IMR-90 (cell line): ENCODE data around the gene DENND2C. TPM values are rescaled to one million over a fixed set of nuclear protein-coding genes. Genes with fewer than 3 reads are reported as not detected.

Source experiments
- ATAC-seq: fragments of 200-7000 bp; cut with Tn5 transposase; 2 replicates; pipeline ENCODE4 v1.9.1; 2020; ENCODE audit warnings: low read depth, mild to moderate bottlenecking, moderate library complexity
- BruUV-seq: library from RNA; stranded (reverse); fragments of 400-500 nt; replicated peaks from 2 replicates; lab custom pipeline; 2021; lab: Mats Ljungman, UMichigan
- CTCF ChIA-PET: fragments of 300-600 bp; formaldehyde crosslinking; extraction: SDS; loops from one replicate; lab custom pipeline; 2021; ENCODE audit warnings: antibody characterized with exemption; lab: Yijun Ruan, JAX
- POLR2A ChIA-PET: fragments of 300-600 bp; sonication (Branson Sonifier 250); formaldehyde crosslinking; loops from one replicate; lab custom pipeline; 2022; ENCODE audit warnings: antibody characterized with exemption; ENCODE audit not compliant: unreplicated experiment; lab: Charles Lee
- DNase-seq: peaks from one replicate; pipeline ENCODE4 v3.0.0; 2013
- H2AFZ ChIP-seq: replicated peaks from 2 replicates; pipeline ENCODE3; 2013; ENCODE audit warnings: low read length, mild to moderate bottlenecking; ENCODE audit not compliant: poor library complexity
- H2AK5ac ChIP-seq: 2 replicates; pipeline ENCODE4 v1.6.1; 2013; ENCODE audit warnings: low read depth, low read length, inconsistent platforms
- H2AK9ac ChIP-seq: replicated peaks from 2 replicates; pipeline ENCODE3; 2013; ENCODE audit warnings: mild to moderate bottlenecking, low read depth, low read length, moderate library complexity; ENCODE audit not compliant: poor library complexity
- H2BK120ac ChIP-seq: 2 replicates; pipeline ENCODE4 v1.6.1; 2013; ENCODE audit warnings: low read depth, low read length, inconsistent platforms
- H2BK15ac ChIP-seq: 3 replicates; pipeline ENCODE4 v1.6.1; 2013; ENCODE audit warnings: low read depth, low read length, inconsistent platforms
- H2BK20ac ChIP-seq: 2 replicates; pipeline ENCODE4 v1.6.1; 2013; ENCODE audit warnings: low read depth, mild to moderate bottlenecking, inconsistent platforms, low read length, moderate library complexity
- H2BK5ac ChIP-seq: 2 replicates; pipeline ENCODE4 v1.6.1; 2013; ENCODE audit warnings: mild to moderate bottlenecking, low read depth, low read length, inconsistent platforms; ENCODE audit not compliant: poor library complexity, severe bottlenecking
- H3K14ac ChIP-seq: replicated peaks from 2 replicates; pipeline ENCODE4 v1.6.1; 2013; ENCODE audit warnings: low read depth, low read length, inconsistent platforms
- H3K18ac ChIP-seq: 2 replicates; pipeline ENCODE4 v1.6.1; 2013; ENCODE audit warnings: low read depth, low read length, control low read depth
- H3K23ac ChIP-seq: 2 replicates; pipeline ENCODE4 v1.6.1; 2013; ENCODE audit warnings: low read depth, low read length, inconsistent platforms
- H3K27ac ChIP-seq: 2 replicates; pipeline ENCODE4 v1.5.1; 2013; ENCODE audit warnings: mild to moderate bottlenecking, control low read depth, low read length; ENCODE audit not compliant: insufficient read depth
- H3K27me3 ChIP-seq: 2 replicates; pipeline ENCODE4 v1.6.1; 2013; ENCODE audit warnings: low read length; ENCODE audit not compliant: control insufficient read depth, insufficient read depth
- H3K36me3 ChIP-seq: 2 replicates; pipeline ENCODE4 v1.6.1; 2013; ENCODE audit warnings: low read length, mixed read lengths; ENCODE audit not compliant: control insufficient read depth, insufficient read depth
- H3K4ac ChIP-seq: 2 replicates; pipeline ENCODE4 v1.6.1; 2013; ENCODE audit warnings: low read depth, low read length, inconsistent platforms
- H3K4me1 ChIP-seq: 2 replicates; pipeline ENCODE4 v1.6.1; 2013; ENCODE audit warnings: low read length, mixed read lengths; ENCODE audit not compliant: control insufficient read depth, insufficient read depth
- H3K4me2 ChIP-seq: 2 replicates; pipeline ENCODE4 v1.6.1; 2013; ENCODE audit warnings: low read depth, mild to moderate bottlenecking, control low read depth, low read length, moderate library complexity
- H3K4me3 ChIP-seq: 2 replicates; pipeline ENCODE4 v1.5.1; 2013; ENCODE audit warnings: low read depth, mild to moderate bottlenecking, control low read depth, low read length, moderate library complexity; ENCODE audit not compliant: insufficient read depth
- H3K56ac ChIP-seq: 2 replicates; pipeline ENCODE4 v1.6.1; 2013; ENCODE audit warnings: low read length, inconsistent platforms; ENCODE audit not compliant: insufficient read depth; ENCODE audit errors: extremely low read depth
- H3K79me1 ChIP-seq, 2 experiments: 2 replicates each; pipeline ENCODE4 v1.6.1; 2013; ENCODE audit warnings: low read length in 2 of 2, inconsistent platforms in 1 of 2, low read depth in 1 of 2
- H3K9ac ChIP-seq: 2 replicates; pipeline ENCODE4 v1.6.1; 2013; ENCODE audit warnings: low read depth, low read length, control low read depth
- H3K9me1 ChIP-seq: 2 replicates; pipeline ENCODE4 v1.6.1; 2013; ENCODE audit warnings: low read length, inconsistent platforms; ENCODE audit not compliant: insufficient read depth
- H3K9me3 ChIP-seq: 2 replicates; pipeline ENCODE4 v1.6.1; 2013; ENCODE audit warnings: low read length; ENCODE audit not compliant: control insufficient read depth, insufficient read depth
- H4K20me1 ChIP-seq: 2 replicates; pipeline ENCODE4 v1.6.1; 2013; ENCODE audit warnings: low read length, inconsistent platforms; ENCODE audit not compliant: insufficient read depth
- H4K5ac ChIP-seq: 2 replicates; pipeline ENCODE4 v1.6.1; 2013; ENCODE audit warnings: mild to moderate bottlenecking, low read depth, low read length, control low read depth
- H4K8ac ChIP-seq, 2 experiments: 2 replicates each; pipeline ENCODE4 v1.6.1; 2013; ENCODE audit warnings: low read depth in 2 of 2, low read length in 2 of 2, control low read depth in 1 of 2, inconsistent platforms in 1 of 2
- H4K91ac ChIP-seq: 2 replicates; pipeline ENCODE4 v1.6.1; 2013; ENCODE audit warnings: low read depth, low read length, inconsistent platforms; ENCODE audit not compliant: insufficient read depth
- BHLHE40 ChIP-seq: fragments of 150-350 bp; IDR thresholded peaks from 2 replicates; pipeline ENCODE4 v1.6.1; 2016; ENCODE audit warnings: mild to moderate bottlenecking, low read depth, low read length
- FOS ChIP-seq: fragments of 150-350 bp; IDR thresholded peaks from 2 replicates; pipeline ENCODE4 v1.6.1; 2016; ENCODE audit warnings: low read depth, low read length
- MAFK ChIP-seq: IDR thresholded peaks from 2 replicates; pipeline ENCODE4 v1.6.1; 2012; ENCODE audit warnings: low read depth, low read length, improper control_type of control experiment
- MAZ ChIP-seq: IDR thresholded peaks from 2 replicates; pipeline ENCODE4 v1.6.1; 2012; ENCODE audit warnings: low read depth, mild to moderate bottlenecking, low read length, improper control_type of control experiment, moderate library complexity, borderline replicate concordance
- NFE2L2 ChIP-seq: fragments of 150-350 bp; IDR thresholded peaks from 2 replicates; pipeline ENCODE4 v1.6.1; 2016; ENCODE audit warnings: low read depth, mild to moderate bottlenecking, low read length
- POLR2A ChIP-seq: IDR thresholded peaks from 2 replicates; pipeline ENCODE4 v1.6.1; 2012; ENCODE audit warnings: mild to moderate bottlenecking, low read depth, low read length
- RAD21 ChIP-seq: IDR thresholded peaks from 2 replicates; pipeline ENCODE4 v1.6.1; 2012; ENCODE audit warnings: low read length, improper control_type of control experiment
- RCOR1 ChIP-seq: IDR thresholded peaks from 2 replicates; pipeline ENCODE4 v1.6.1; 2012; ENCODE audit warnings: mild to moderate bottlenecking, low read length, improper control_type of control experiment; ENCODE audit not compliant: insufficient replicate concordance
- RFX5 ChIP-seq: IDR thresholded peaks from 2 replicates; pipeline ENCODE4 v1.8.0; 2012; ENCODE audit warnings: low read depth, mild to moderate bottlenecking, low read length, moderate library complexity
- SMC3 ChIP-seq: fragments of 150-350 bp; IDR thresholded peaks from 2 replicates; pipeline ENCODE4 v1.6.1; 2016; ENCODE audit warnings: low read depth, mild to moderate bottlenecking, antibody characterized with exemption, low read length, moderate library complexity
- WGBS, 2 experiments: methylation state at CpG; one replicate each; pipeline versions ENCODE4 v1.1.5 to v1.1.7; 2013; ENCODE audit warnings: missing lambda C conversion rate in 2 of 2; ENCODE audit not compliant: insufficient read length in 1 of 2; ENCODE audit errors: extremely low coverage in 2 of 2; 5-methylcytosine and 5-hydroxymethylcytosine counted together
- dilution Hi-C: fragments of 300-500 bp; cut with HindIII; formaldehyde crosslinking; loops from one replicate; pipeline ENCODE4 v1.14.3; 2018; ENCODE audit warnings: low sequenced_read_pairs; ENCODE audit not compliant: unreplicated experiment
- in situ Hi-C: fragments of 300-500 bp; cut with MboI; formaldehyde crosslinking; loops from 3 replicates; pipeline ENCODE4 v1.14.3; 2019; ENCODE audit warnings: low sequenced_read_pairs, inconsistent platforms, mixed read lengths
- intact Hi-C: fragments of 100-400 bp; cut with micrococcal nuclease; formaldehyde crosslinking; loops from 2 replicates; pipeline ENCODE4 v1.10.0; 2022
- polyA plus RNA-seq, 3 experiments: library from polyadenylated mRNA; depleted of rRNA; stranded (reverse); fragments of >200 nt; gene quantifications; 2 replicates each; pipeline ENCODE4 v1.2.3, GENCODE V29; 2012; ENCODE audit warnings: low replicate concordance in 1 of 3
- total RNA-seq: library from RNA; depleted of rRNA; stranded (reverse); fragments of >200 nt; gene quantifications from 2 replicates; pipeline ENCODE4 v1.2.3, GENCODE V29; 2012
- TF ChIP-seq, protein P1 (sequence below): fragments of 150-350 bp; IDR thresholded peaks from 2 replicates; pipeline ENCODE4 v1.6.1; 2016; ENCODE audit warnings: low read depth, mild to moderate bottlenecking, low read length, moderate library complexity, borderline replicate concordance
- TF ChIP-seq, protein P2 (sequence below): fragments of 150-350 bp; IDR thresholded peaks from 2 replicates; pipeline ENCODE4 v1.6.1; 2017; ENCODE audit warnings: mild to moderate bottlenecking, antibody characterized with exemption, low read length, low read depth
- TF ChIP-seq, protein P3 (sequence below): conservative IDR thresholded peaks from 2 replicates; pipeline ENCODE4 v1.5.1; 2012; ENCODE audit warnings: mild to moderate bottlenecking, low read depth, low read length, improper control_type of control experiment

DENND2C gene
- total and polyA plus RNA-seq, 2 of the 4 experiments (the other 2 are of a cell fraction): 0.58 to 2.2 TPM

DNA sequence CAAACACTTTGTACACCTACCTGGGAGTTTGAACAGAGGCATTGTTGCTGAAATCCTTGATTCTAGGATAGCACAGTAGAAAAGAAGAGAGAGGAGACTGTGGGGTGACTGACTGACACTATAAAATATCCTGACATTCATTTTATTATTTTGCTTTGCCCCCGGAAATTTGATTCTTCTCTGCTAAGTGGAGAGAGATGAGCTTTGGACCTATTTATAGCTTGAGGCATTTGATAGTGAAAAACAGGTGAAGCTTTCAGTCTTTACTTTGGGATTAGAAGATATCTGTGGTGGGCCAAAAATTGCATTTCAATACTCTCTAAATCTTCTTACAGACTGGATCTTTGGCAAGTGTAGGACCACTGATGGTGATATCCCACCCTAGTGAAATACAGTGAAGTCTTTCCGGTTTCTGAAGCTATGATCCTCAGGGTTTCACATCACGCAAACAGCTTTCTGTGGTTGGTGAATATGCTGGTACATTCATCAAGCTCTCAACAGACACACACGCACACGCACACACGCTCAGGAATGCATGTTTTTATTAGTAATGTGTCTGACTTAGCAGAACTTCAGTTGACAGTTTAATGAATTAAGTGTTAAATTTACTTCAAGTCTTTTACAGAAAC, 25.7 kb upstream of the DENND2C start, which contains the start of gene AMPD1:
Gene AMPD1, minus strand, starts transcription at position 117 of the 629 bp plus-strand sequence. Its CDS starts 75 bp downstream, at position 42.
- Histone ChIP-seq H3K27ac (no peak within 1 kb of the TSS), H4K91ac (no peak within 1 kb of the TSS), H3K27me3 (no peaks in the 10 kb centered on the region), H3K18ac (no peak within 1 kb of the TSS), H3K9ac (no peak within 1 kb of the TSS), H2AK5ac (no peak within 1 kb of the TSS), H3K36me3 (no peaks in the 10 kb centered on the region), H3K79me1 (no peaks in the 10 kb centered on the region), H2AK9ac (no peak within 1 kb of the TSS), H3K4me3 (no peak within 1 kb of the TSS), H3K4ac (no peak within 1 kb of the TSS), H4K5ac (no peak within 1 kb of the TSS), H2BK5ac (no peak within 1 kb of the TSS), H2AFZ (no peak within 1 kb of the TSS), H3K4me1 (no peaks in the 10 kb centered on the region), H3K23ac (no peak within 1 kb of the TSS; the same call in 1 of the 2 replicates), H3K4me2 (no peak within 1 kb of the TSS), H3K56ac (no peak within 1 kb of the TSS), H2BK15ac (no peak within 1 kb of the TSS), H2BK120ac (no peak within 1 kb of the TSS), H3K9me1 (no peaks in the 10 kb centered on the region), H2BK20ac (no peak within 1 kb of the TSS), H4K20me1 (no peaks in the 10 kb centered on the region), H3K9me3 (no peaks in the 10 kb centered on the region), H4K8ac (no peak within 1 kb of the TSS), H3K14ac (no peak within 1 kb of the TSS)
- TF ChIP-seq, protein P1, sequence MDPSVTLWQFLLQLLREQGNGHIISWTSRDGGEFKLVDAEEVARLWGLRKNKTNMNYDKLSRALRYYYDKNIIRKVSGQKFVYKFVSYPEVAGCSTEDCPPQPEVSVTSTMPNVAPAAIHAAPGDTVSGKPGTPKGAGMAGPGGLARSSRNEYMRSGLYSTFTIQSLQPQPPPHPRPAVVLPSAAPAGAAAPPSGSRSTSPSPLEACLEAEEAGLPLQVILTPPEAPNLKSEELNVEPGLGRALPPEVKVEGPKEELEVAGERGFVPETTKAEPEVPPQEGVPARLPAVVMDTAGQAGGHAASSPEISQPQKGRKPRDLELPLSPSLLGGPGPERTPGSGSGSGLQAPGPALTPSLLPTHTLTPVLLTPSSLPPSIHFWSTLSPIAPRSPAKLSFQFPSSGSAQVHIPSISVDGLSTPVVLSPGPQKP: no peak
- TF ChIP-seq RFX5 (no peak), FOS (no peak), POLR2A (no peak), SMC3 (no peak), MAFK (no peak), NFE2L2 (no peak), MAZ (no peak), RCOR1 (no peak), BHLHE40 (no peak), RAD21 (no peak)
- TF ChIP-seq, protein P2, sequence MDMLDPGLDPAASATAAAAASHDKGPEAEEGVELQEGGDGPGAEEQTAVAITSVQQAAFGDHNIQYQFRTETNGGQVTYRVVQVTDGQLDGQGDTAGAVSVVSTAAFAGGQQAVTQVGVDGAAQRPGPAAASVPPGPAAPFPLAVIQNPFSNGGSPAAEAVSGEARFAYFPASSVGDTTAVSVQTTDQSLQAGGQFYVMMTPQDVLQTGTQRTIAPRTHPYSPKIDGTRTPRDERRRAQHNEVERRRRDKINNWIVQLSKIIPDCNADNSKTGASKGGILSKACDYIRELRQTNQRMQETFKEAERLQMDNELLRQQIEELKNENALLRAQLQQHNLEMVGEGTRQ: no peak
- TF ChIP-seq, protein P3, sequence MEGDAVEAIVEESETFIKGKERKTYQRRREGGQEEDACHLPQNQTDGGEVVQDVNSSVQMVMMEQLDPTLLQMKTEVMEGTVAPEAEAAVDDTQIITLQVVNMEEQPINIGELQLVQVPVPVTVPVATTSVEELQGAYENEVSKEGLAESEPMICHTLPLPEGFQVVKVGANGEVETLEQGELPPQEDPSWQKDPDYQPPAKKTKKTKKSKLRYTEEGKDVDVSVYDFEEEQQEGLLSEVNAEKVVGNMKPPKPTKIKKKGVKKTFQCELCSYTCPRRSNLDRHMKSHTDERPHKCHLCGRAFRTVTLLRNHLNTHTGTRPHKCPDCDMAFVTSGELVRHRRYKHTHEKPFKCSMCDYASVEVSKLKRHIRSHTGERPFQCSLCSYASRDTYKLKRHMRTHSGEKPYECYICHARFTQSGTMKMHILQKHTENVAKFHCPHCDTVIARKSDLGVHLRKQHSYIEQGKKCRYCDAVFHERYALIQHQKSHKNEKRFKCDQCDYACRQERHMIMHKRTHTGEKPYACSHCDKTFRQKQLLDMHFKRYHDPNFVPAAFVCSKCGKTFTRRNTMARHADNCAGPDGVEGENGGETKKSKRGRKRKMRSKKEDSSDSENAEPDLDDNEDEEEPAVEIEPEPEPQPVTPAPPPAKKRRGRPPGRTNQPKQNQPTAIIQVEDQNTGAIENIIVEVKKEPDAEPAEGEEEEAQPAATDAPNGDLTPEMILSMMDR: no peak
- ChIA-PET POLR2A (interaction anchor here (0.6 kb wide), 1 partner anchor 56 kb away, joined by 3 read pairs; no protein-coding TSS in a partner anchor), CTCF (no interaction called here)
- no TSS peak for BruUV-seq
- peak; percentile 40 for DNase-seq
- intact Hi-C loops: no loop called here
- in situ Hi-C loops: no loop called here
- WGBS, 2 experiments: no CpG with 5 or more reads among the region's 6 CpGs
- ATAC-seq: no peak
- dilution Hi-C loops: no loop called here
